GM23338 (cell line): ENCODE measurements around the gene COX20. TPM values are rescaled to one million over a fixed set of nuclear protein-coding genes. Genes with fewer than 3 reads are reported as not detected.

ENCODE experiments used
- ATAC-seq: fragments of 200-7000 bp; cut with Tn5 transposase; 3 replicates; pipeline ENCODE4 v1.9.1; 2020
- DNase-seq: peaks from one replicate; pipeline ENCODE4 v3.0.0-alpha.2; 2015; ENCODE audit warnings: low spot score
- H2AFZ ChIP-seq: fragments of 200-600 bp; sonication (generic); 2 replicates; pipeline ENCODE4 v1.8.0; 2016; ENCODE audit warnings: antibody characterized with exemption, mild to moderate bottlenecking, moderate library complexity
- H3F3A ChIP-seq: fragments of 200-600 bp; sonication (generic); replicated peaks from 2 replicates; pipeline ENCODE4 v1.8.0; 2017; ENCODE audit warnings: antibody characterized with exemption, mixed run types, low read depth
- H3K27ac ChIP-seq: fragments of 200-600 bp; sonication (generic); 2 replicates; pipeline ENCODE4 v1.6.1; 2016; ENCODE audit warnings: low read depth
- H3K27me3 ChIP-seq: fragments of 200-600 bp; sonication (generic); 2 replicates; pipeline ENCODE4 v1.8.0; 2016; ENCODE audit warnings: mild to moderate bottlenecking, mixed run types, moderate library complexity; ENCODE audit not compliant: insufficient read depth
- H3K36me3 ChIP-seq: fragments of 200-600 bp; sonication (generic); 2 replicates; pipeline ENCODE4 v1.8.0; 2016; ENCODE audit warnings: mild to moderate bottlenecking; ENCODE audit not compliant: insufficient read depth
- H3K4me1 ChIP-seq: fragments of 200-600 bp; sonication (generic); 2 replicates; pipeline ENCODE4 v1.8.0; 2016; ENCODE audit warnings: mild to moderate bottlenecking, moderate library complexity; ENCODE audit not compliant: insufficient read depth
- H3K4me2 ChIP-seq: fragments of 200-600 bp; sonication (generic); 2 replicates; pipeline ENCODE4 v1.7.1; 2017; ENCODE audit warnings: mixed run types
- H3K4me3 ChIP-seq: fragments of 200-600 bp; sonication (generic); 2 replicates; pipeline ENCODE4 v1.6.1; 2016; ENCODE audit warnings: mixed run types
- H3K79me2 ChIP-seq: fragments of 200-600 bp; sonication (generic); replicated peaks from 2 replicates; pipeline ENCODE4 v1.8.0; 2017; ENCODE audit warnings: mild to moderate bottlenecking; ENCODE audit not compliant: insufficient read depth
- H3K9me2 ChIP-seq: fragments of 200-600 bp; sonication (generic); 2 replicates; pipeline ENCODE4 v1.8.0; 2017; ENCODE audit not compliant: insufficient read depth
- H4K20me1 ChIP-seq: fragments of 200-600 bp; sonication (generic); replicated peaks from 2 replicates; pipeline ENCODE4 v1.8.0; 2017; ENCODE audit warnings: mild to moderate bottlenecking; ENCODE audit not compliant: insufficient read depth
- H3K27ac Mint-ChIP-seq: 2 replicates; pipeline ENCODE4 v1.8.0; 2020; ENCODE audit warnings: inconsistent platforms, mild to moderate bottlenecking, moderate library complexity, mixed read lengths
- H3K27me3 Mint-ChIP-seq: 3 replicates; pipeline ENCODE4 v1.8.0; 2022; ENCODE audit warnings: low read depth, mild to moderate bottlenecking, moderate library complexity, mixed read lengths, inconsistent platforms; ENCODE audit not compliant: insufficient read depth, poor library complexity
- H3K36me3 Mint-ChIP-seq: 3 replicates; pipeline ENCODE4 v1.8.0; 2021; ENCODE audit warnings: low read depth, mild to moderate bottlenecking, inconsistent platforms, moderate library complexity, mixed read lengths
- H3K4me1 Mint-ChIP-seq: 3 replicates; pipeline ENCODE4 v1.8.0; 2020; ENCODE audit warnings: mild to moderate bottlenecking, inconsistent platforms, mixed read lengths
- H3K4me3 Mint-ChIP-seq: 3 replicates; pipeline ENCODE4 v1.8.0; 2021; ENCODE audit warnings: moderate library complexity, mild to moderate bottlenecking, inconsistent platforms, mixed read lengths
- H3K9me3 Mint-ChIP-seq: 3 replicates; pipeline ENCODE4 v1.8.0; 2020; ENCODE audit warnings: moderate library complexity, mild to moderate bottlenecking, inconsistent platforms, mixed read lengths
- CREB1 ChIP-seq: fragments of 250-450 bp; sonication (Bioruptor Pico); IDR thresholded peaks from 2 replicates; pipeline ENCODE4 v1.5.0; 2020; ENCODE audit warnings: low read depth, mild to moderate bottlenecking, moderate library complexity
- CTCF ChIP-seq, 2 experiments: fragments of 200-600 bp in 1 of 2; sonication (generic) in 1 of 2; conservative IDR thresholded peaks; 2 replicates each; pipeline versions ENCODE4 v1.5.1 to v1.6.1; 2016 to 2017; ENCODE audit warnings: antibody characterized with exemption in 2 of 2, low read depth in 2 of 2, mild to moderate bottlenecking in 2 of 2, moderate library complexity in 1 of 2
- ETS1 ChIP-seq: IDR thresholded peaks from 2 replicates; pipeline ENCODE4 v1.6.1; 2016; ENCODE audit warnings: antibody characterized with exemption
- EZH2 ChIP-seq: fragments of 200-600 bp; sonication (generic); IDR thresholded peaks from one replicate; pipeline ENCODE4 v1.8.0; 2017; ENCODE audit warnings: antibody characterized with exemption, mild to moderate bottlenecking, low read depth; ENCODE audit not compliant: unreplicated experiment
- EZH2phosphoT487 ChIP-seq: fragments of 200-600 bp; sonication (generic); IDR thresholded peaks from one replicate; pipeline ENCODE4 v1.8.1; 2018; ENCODE audit warnings: antibody characterized with exemption; ENCODE audit not compliant: unreplicated experiment
- JUNB ChIP-seq: IDR thresholded peaks from one replicate; pipeline ENCODE4 v1.6.1; 2016; ENCODE audit warnings: antibody characterized with exemption; ENCODE audit not compliant: unreplicated experiment
- REST ChIP-seq: IDR thresholded peaks from one replicate; pipeline ENCODE4 v1.6.1; 2018; ENCODE audit warnings: antibody characterized with exemption; ENCODE audit not compliant: unreplicated experiment
- ZNF114 ChIP-seq: fragments of 250-450 bp; sonication (Bioruptor Pico); IDR thresholded peaks from 2 replicates; pipeline ENCODE4 v1.5.0; 2020; ENCODE audit warnings: mild to moderate bottlenecking, moderate library complexity
- ZNF331 ChIP-seq: fragments of 250-450 bp; sonication (Bioruptor Pico); IDR thresholded peaks from 2 replicates; pipeline ENCODE4 v1.5.0; 2020; ENCODE audit warnings: low read depth, mild to moderate bottlenecking, moderate library complexity
- ZNF462 ChIP-seq: fragments of 250-450 bp; sonication (Bioruptor Pico); IDR thresholded peaks from 2 replicates; pipeline ENCODE4 v1.5.0; 2020; ENCODE audit warnings: mild to moderate bottlenecking, moderate library complexity
- polyA plus RNA-seq: library from polyadenylated mRNA; unstranded; fragments of >200 nt; fragmentation: Nextera tagmentation; extraction: Ambion mirVana; gene quantifications from 2 replicates; pipeline ENCODE4 v1.2.1, GENCODE V29; 2016
- total RNA-seq: library from RNA; depleted of rRNA; stranded (reverse); fragments of >200 nt; shearing (Covaris generic); gene quantifications from 2 replicates; pipeline ENCODE4 v1.2.3, GENCODE V29; 2014

Gene COX20
- total and polyA plus RNA-seq, 2 experiments from 2014 or later, result 19.3 to 175 TPM

GRCh38 chr1:244851546-244852231 lies 16.2 kb downstream of the COX20 start:
- Histone ChIP-seq H3F3A (peaks cover 20% of the 10 kb centered on the region; the same call in 1 of the 2 replicates), H3K4me2 (no peak overlapping the region), H3K4me1 (no peaks in the 10 kb centered on the region), H3K79me2 (peaks cover 57% of the 10 kb centered on the region), H3K27ac (peak overlapping the region; percentile 6; the same call in 1 of the 2 replicates), H3K27me3 (no peaks in the 10 kb centered on the region), H4K20me1 (peaks cover 51% of the 10 kb centered on the region), H3K36me3 (peaks cover 84% of the 10 kb centered on the region), H3K4me3 (no peak overlapping the region), H3K9me2 (no peaks in the 10 kb centered on the region), H2AFZ (no peak overlapping the region)
- no peaks in the 10 kb centered on the region for H3K9me3 Mint-ChIP-seq
- TF ChIP-seq ZNF114 (no peak), EZH2 (no peak), JUNB (no peak), ZNF331 (no peak), REST (no peak), CTCF (conservative IDR thresholded peaks at IDR 0.05; ENCODE audit: low read depth in 2 of 2) (no peak), ETS1 (no peak), CREB1 (CRISPR knock-in tag) (no peak), ZNF462 (no peak), EZH2phosphoT487 (no peak)
- H3K4me1 Mint-ChIP-seq, result peaks cover 11% of the 10 kb centered on the region
- DNase-seq, result no peak
- peaks cover 97% of the 10 kb centered on the region for H3K36me3 Mint-ChIP-seq
- no peak overlapping the region; the same call in 1 of the 2 replicates for H3K27ac Mint-ChIP-seq
- no peak overlapping the region for H3K4me3 Mint-ChIP-seq
- H3K27me3 Mint-ChIP-seq, result no peaks in the 10 kb centered on the region
- no peak for ATAC-seq
